ENCODE data around the gene EPHA10.

Gene EPHA10

DNA sequence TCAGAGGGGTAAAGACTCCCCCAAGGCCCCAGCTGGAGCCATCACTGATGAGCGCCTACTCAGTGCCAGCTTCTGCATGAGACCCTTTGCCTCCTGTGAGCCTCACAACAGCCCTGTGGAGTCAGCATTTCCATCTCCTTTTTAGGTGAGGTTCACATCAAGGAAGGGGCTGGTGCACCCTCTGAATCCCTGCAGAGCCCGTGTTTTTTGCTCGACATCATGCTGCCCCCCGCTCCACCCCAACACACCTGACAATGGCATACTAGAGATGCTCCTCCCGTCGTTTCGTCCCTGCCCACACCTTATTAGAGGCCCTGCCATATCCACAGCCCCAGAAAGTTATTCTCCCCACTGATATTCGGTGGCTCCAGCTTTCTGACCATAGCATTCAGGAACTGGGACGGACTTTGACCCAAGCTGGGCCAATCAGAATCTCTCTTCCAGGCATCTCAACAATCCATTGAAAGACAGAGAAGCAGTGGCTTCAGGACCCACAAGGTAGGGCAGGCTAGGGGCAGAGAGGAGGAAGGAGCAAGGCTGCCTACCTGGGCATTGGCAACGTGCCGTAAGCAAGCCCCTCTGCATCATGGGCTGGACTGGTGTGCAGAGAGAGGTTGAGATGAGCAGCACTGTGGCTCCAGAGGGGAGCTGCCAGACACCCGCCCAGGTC lies 32.7 kb downstream of the EPHA10 start:
- no peak for DNase-seq

DNA sequence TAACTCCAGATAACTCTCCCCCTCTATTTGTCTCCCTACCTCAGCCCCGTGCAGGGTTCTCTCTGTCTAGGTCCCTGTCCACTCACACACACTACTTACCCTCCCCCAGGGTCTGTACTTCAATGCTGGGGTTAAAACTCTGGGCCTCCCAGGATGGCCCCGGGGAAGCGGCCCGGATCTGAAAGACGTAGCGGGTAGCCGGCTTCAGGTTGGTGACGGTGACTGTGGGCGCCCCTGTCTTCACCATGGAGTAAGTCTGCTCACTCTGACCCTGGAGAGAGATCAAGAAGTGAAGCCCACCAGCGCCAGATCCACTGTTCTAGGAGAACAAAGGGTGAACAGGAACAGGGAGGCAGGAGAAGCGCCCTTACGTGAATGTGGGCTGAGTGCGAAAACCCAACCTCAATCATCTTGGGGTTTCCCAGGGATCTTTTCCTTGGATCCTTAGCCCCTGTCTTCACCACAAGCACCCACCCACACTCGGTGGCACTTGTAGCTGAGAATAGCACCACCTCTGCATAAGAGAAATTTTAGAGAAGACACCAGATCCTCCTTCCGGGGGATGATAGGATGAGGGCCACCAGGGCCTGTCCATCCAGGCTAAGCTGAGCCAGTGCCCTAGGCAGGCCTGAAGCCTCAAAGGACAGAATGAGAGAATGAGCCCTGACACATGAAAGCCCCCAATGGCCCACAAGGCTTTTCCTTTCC lies 33.5 kb downstream of the EPHA10 start:
- no peak for DNase-seq

DNA sequence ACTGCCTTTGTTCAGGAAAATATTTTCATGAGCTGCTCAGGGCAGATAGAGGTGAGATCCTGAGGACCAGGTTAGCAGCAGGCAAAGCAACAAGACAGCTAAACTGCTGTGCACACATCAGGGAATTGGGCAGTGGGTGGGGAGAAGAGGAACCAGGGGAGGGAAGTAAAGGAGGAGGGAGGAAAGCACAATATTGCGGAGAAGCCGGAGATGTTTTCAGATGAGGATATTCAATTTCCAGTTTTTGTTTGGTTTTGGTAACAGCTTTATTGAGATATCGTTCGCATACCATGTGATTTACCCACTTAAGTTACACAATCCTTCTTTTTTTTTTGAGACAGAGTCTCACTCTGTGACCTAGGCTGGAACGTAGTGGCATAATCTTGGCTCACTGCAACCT lies 34.5 kb downstream of the EPHA10 start:
- no peak for DNase-seq

DNA sequence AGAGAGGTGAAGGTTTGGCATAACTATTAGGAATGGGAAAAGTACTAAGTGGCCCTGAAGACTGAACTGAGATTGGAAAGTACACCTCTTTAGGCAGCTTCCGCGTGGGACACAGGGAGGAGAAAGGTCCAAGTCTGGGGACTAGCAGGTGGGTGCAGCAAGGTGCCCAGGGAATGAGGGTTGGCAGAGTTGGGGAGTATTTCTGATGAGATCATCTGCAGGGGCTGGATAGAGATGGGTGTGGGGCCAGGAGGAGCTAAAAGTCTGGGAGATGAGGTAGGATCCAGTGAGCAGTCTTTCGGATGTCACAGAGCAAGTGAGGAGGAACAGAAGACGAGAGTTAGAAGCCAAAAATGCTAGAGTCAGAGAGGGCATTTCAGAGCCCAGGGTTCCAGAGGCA lies 36.5 kb downstream of the EPHA10 start:
- no peak for DNase-seq

DNA sequence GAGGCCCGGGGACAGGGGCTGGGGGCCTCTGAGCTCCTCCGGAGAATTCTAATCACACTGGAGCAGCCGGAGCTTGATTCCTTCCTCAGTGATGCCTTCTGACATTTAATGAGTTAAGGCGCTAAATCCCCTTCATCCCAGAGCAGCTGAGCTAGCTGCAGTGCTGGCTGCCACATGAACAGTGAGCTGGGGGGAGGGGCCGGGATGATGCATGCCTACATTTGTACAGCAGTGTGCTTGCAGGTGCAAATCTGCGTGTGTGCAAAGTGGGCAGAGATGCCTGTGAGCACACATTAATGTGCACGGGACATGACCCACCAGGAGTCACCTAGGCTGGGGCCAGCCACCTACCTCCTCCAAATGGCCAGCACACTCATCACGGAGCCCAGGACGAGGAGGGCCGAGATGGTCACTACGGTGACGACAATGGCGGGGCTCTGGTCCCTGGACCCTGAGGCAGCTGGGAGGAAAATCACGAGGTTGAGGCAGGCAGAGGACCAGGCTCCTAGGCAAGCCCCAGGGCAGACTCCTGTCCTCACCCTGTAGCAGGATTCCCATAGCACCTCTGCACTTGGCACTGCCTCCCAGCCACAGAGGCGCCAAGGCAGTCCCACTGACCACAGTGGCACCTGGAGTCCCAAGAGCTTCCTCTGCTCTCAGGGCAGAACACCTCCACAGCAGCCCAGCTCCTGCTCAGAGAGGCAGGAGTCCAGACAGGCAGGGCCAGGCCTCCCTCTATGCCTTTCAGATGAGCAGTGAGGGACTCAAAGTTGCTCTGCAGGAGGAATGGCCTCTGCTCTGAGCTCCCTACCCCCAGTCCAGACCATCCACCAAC lies 38.0 kb downstream of the EPHA10 start:
- no peak for DNase-seq

DNA sequence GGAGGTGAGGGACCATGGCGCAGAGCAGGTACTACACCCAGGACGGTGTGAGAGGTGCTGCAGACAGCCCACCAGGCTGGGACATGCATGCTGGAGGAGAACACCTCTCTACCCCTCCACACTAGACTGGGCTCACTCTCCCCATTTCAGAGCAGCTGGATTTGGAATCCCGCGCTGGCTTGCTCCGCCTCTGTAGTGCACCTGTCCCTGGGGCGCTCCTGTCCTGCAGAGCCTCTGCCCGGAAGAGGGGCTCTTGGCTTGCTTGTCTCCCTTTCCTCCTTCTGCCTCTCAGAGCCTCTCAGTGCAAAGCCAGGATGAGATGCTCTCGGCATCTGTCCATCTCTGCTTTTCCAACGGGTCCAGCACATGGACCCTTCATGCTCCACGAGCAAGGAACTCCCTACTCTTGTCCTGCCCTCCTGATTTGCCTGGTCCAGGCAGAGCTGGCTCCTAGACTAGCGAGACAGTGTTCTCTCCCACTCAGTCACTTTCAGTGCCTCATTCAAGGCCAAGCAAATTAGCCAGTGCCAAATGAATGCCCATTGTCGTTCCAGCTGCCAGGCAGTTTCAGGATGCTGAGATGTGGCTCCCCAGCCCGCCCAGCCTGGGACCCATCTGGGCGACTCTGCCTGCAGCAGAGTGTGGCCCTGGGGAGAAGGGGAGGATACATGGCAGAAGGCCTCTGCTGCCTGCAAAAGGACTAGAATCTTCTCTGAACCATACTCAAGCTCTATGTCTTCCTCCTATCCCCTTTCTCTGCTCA lies 38.9 kb downstream of the EPHA10 start:
- DNase-seq: no peak

DNA sequence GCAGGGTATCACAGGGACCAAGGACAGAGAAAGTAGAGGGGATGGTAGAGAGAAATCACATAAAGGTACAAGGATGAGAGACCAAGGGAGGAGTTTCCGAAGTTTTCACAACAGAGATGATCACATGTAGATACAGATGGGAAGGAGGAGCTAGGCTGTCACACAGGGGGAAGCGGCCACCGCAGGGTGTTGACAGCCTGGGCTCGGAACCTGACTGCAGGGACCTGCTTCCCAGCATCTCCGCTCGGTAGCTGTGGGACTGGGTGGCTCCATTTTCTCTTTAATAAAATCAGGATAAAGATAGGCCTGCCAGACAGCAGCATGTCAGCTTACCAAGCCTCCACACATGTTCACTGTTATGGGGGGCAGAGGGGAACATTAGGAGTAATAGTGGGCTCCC lies 40.3 kb downstream of the EPHA10 start:
- DNase-seq: no peak

DNA sequence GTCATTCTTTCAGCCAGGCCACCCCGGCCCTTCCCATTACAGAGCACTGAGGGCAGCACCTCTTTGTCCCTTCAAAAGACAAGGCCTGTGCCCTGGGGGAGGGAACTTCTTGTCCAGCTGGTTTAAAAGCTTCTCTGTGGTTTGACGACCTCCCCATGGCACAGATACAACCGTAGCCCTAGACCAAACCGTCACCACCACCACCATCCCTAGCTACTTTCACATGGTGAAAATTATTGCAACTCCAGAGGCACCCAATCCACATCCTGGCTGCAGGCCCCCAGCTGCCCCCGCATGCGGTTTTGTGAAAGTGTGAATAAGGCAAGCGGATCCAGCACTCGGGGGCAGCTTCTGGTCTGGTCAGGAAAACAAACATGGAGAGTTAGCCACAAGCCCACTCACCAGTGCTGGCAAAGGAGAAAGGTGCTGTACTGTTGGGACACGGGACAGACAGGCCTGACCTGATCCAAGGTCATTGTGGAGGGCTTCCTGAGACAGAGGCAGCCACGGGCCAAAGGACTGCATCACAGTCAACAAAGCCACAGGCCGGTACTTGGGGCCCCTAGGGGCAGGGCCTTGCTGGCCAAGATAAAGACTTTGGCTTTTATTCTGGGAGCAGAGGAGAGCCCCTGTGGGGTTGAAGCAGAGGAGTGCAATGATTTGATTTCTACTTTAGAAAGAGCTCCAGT lies 41.4 kb downstream of the EPHA10 start:
- no peak for DNase-seq

DNA sequence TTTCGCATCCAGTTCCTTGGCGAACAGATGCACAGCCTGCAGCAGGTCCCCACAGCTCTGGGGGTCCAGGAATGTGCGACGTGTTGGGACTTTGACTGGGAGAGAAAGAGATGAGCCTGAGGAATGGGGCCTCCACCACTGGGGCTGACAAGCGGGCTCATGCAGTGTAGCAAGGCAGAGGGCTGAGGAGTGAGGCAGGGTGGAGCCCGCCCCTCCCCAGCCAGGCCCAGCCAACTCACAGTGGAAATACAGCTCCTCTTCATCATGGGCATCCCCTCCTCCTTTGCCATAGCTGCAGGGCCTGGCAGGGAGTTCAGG lies 41.9 kb downstream of the EPHA10 start:
- no peak for DNase-seq

DNA sequence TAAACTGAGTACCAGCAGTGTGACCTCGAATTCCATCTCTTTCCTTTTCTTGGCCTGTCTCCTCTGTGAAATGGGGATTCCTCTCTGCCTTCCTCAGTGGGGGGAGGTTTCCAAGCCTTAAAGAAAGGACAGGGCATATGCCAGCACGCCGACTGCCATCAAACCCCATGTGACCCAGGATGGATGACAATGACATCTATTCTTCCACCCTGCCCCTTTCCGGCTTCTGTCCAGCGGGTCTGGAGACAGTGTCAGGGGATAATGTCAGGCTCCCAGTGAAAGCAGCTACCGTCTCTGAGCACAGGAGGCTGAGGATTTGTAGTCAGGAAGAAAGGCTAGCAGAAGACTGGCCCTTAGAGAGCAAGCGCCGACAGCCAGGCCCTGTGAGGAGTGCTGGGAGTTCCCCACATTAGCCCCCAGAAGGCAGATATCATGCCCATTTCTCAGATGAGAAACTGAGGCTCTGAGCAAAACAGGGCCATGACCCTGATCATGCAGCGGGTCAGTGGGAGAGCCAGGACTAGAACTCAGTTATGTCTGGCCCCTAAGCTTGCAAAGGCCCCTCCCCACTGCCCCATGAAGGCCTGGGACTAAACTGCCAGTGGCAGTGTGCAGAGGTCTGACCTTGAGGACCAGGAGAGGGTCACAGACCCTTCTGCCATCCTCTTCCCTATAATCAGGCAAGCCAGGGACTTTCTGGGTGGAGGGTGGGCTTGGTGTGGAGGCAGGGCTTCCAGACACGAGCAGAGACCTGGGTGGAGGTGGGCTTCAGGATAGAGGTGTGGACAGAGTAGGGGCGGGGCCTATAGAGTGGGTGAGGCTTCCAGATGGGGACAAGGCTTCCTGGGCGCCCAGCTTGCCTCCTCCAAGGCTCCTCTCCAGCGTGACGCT lies 42.5 kb downstream of the EPHA10 start:
- no peak for DNase-seq

DNA sequence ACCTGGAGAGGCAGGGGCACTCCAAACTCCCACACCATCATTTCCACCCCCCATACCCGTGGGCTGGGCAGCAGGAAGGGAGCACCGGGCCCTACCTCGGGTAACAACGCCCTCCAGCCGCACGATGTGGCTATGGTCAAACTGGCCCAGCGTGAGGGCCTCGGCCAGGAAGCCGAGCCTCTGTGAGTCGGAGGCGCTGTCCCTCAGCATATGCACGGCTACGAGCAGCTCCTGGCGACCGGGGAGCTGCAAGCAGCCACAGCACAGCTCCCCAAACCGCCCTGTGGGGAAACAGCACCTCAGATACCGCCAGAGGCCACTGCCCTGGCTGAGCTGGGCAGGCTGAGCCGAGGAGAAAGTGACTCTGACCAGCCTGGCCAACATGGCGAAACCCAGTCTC lies 43.4 kb downstream of the EPHA10 start:
- DNase-seq: no peak

DNA sequence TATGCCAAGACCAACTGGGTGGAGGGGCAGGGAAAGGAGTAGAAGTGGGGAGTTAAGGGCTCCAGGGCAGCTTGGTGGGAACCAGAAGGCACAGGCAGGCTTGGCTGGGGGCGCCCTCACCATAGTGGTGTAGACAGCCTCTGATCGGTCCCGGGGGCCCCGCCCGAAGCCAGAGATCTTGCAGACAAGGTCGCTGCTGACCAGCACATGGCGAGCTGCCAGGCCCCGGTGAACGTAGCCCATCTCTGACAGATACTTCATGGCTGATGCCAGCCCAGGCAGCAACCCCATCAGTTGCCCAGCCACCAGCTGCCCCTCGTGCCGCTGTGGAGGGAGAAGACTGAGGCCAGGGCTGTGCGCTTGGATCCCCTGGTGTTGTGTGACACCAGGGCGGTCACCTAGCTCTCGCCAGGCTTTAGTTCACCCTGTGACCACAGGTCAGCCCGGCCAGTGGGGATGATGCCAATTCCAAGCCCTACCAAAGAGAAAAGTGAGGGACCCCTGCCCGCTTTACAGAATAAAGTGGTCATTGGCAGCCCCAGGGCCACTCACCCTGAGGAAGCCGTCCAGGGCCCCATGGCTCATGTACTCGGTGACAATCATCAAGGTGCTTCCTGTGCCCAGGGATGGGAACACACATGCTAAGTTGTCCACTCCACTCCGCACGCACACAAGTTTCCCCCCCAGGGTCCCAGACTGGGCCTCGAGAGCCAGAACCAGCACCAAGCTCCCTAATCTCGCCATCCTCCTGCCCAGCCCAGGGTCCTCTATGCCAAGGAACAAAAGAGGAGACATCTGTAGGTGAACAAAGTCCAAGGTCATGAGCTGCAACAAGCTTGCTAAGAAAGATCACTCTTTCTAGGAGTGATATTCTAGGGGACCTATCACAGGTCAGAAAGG lies 44.4 kb downstream of the EPHA10 start:
- no peak for DNase-seq

DNA sequence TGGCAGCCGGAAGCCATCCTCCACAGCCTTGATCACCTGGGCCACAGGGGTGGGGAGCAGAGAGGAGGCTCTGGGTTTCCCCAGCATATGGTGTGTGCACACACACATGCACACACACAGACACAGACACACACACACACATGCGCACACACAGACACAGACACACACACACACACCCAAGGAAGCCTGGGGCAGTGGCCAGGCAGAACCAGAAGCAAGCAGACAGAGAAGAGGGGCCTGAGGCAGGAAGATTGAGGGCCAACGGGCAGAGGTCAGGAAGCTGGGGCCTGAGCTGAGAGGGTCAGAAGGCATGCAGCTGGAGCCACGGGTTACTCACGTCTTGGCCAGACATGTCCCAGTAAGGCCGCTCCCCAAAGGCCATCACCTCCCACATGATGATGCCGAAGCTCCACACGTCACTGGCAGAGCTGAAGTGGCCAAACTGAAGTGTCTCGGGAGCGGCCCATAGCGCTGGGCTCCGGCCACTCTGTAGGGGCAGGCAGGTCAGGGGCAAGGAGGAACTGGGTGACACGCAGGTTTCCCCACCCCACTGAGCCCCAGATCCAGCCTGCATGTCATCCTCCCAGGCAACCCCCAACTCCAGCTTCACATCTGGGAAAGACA lies 45.2 kb downstream of the EPHA10 start:
- no peak for DNase-seq

DNA sequence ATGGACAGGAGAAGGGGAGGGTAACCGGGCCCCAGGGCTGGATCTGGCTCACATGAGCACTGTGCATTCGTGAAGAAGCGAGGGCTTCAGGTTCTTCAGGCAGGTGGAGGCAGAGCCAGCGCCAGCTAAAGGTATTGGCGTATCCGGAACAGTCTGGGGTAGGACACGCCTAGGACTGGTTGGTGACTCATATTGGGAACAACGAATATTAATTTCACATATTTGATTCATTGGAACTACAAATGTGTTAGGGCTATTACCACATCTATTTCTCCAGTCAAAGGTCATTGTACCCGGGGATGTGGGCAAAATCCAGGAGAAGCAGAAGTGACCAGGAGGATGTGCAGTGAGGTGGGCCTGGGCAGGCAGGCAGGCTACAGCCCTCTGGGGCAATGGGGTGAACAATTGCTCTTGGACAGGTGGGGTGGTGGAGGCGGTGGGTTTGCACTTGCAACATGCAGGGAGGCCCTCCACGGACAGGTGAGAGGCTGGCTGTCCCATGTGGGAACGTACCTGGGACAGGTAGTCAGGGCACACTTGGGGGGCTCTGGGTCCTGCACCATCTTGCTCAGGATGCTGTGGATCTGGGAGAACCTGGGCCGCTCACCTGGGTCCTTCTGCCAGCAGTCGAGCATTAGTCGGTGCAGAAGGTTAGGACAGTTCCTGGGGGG lies 45.9 kb downstream of the EPHA10 start:
- DNase-seq: no peak

DNA sequence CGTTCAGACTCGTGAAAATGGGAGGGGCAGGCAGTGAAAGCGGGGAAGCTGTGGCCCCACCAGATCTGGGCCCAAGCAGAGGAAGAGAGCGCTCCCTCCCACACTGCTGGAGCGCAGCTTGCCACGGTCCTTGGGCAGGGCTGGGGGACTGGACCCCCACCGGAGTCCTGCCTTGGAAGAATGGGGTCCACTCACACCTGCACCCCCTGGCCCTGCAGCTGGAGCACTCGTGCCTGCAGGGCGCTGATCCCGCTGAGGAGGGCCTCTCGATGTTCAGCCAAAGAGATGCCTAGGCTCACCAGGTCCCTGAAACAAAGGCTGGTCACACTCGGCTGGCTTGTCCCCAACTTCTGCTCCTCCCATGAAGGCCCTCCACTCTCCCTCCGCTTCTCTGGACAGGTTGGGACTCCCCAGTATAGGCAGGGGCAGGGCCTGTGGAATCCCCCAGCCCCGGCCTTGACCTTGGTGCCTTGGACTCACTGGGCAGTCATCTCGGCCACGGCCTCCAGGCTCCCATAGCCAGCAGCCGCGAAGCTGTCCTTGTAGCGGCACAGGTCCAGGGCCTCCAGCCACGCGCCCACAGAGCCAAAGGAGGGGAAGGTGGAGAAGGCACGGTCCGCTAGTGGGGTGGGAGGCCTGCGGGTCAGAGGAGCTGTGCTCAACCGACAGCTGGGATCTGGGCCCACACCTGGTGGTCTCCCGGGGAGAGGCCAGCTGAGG lies 46.6 kb downstream of the EPHA10 start:
- DNase-seq: no peak

DNA sequence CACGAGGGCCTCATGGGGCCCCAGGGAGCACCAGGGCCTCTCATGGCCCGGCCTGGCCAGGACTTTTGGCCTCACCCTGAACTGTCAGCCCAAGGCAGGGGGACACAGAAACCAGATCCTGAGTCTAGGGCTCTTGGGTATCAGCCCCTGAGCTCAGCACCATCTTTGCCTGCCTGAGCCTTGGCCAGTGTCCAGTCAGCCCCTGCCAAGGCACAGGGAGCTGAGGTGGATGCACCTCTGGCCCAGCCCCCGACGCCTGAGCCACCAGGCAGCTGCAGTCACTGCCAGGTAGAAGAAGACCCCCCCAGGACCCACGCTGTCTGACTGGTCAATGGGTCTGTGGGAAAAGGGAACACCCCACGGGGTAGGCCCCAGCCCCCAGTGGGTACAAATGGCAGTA lies 47.3 kb downstream of the EPHA10 start:
- DNase-seq: no peak

DNA sequence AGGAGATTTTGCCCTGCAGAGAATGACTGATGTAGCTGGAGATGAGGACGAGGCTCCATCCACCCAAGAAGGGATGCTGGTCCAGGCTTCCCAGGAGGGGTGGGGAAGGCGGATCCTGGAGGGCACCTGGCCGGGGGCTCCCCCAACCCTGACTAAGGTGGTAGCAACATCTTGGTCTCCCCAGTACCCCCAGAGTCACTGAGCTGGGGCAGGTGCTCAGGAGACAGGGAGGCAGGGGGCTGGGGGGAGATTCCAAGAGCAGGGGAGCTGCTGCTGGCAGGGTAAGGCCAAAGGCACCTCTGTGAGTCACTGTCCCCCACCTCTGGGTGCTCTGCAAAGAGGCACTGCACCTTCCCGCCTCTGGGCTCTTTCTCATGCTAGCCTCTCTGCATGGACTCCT lies 48.6 kb downstream of the EPHA10 start:
- no peak for DNase-seq

DNA sequence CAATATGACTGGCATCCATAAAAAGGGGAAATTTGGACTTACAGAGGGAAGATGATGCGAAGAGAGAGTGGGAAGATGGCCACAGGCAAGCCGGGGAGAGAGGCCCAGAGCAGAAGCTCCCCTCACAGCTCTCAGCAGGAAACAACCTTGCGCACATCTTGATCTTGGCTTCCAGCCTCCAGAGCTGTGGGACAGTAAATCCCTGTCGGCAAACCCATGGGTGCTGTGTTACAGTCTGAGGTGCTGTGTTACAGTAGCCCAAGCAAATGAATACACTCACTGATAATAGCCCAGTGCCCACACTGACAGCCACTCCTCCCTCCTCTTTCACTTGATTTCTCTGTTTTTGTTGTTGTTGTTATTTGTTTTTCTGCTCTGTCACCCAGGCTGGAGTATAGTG lies 50.2 kb downstream of the EPHA10 start:
- no peak for DNase-seq

DNA sequence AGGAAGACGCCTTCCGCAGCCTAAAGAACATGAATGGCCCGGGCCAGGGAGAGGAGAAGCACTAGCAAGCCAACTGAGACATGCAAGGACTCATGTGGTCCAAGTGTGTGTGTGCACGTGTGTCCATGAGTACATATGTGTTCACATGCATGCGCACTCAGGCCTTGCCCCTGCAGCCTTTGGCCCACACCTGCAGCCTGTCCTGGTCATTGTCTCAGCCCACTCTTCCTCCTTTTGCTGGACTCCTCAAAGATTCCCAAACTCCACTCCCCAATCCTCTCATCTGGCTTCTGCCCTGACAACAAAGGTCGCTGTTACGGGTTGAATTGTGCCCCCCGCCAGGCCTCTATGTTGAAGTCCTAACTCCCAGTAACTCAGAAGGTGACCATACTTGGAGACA lies 50.7 kb downstream of the EPHA10 start:
- no peak for DNase-seq
